Non-pigmented ciliary epithelial cell (primary cell): ENCODE data around the gene ALLC.
A peak's percentile ranks its signal among the peaks of the same experiment; 100 is the strongest.
"Not testable (repeated sequence)": the region's sequence is repeated elsewhere in the genome, so short reads cannot be mapped to it uniquely, and the experiment has no call there.

Source experiments
- DNase-seq: peaks from one replicate; pipeline ENCODE4 v3.0.0-alpha.2; 2010; ENCODE audit warnings: low read depth

Gene ALLC

DNA sequence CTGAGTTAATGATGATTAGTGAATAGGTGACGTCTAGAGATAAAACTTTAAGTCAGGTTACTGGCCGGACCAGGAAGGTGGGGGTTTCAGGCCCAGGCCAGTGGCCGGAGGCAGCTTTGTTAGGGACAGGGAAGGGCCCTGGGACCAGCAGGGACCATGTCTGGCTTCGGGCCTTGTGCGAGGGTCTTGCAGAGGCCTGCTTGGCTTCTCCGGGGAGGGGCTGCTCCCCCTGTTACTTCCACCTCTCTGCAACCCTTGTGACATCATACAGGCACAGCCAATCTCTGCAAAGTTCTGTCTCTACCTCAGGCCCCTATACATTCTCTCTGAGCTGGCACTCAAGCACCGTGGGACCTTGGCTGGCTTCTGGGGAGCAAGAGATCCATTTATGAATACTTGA, at the start of gene ALLC:
Gene ALLC (plus strand): TSS at position 320 of the 400 bp plus-strand sequence. CDS start 12,958 bp downstream, outside the sequence.
- DNase-seq: no peak

DNA sequence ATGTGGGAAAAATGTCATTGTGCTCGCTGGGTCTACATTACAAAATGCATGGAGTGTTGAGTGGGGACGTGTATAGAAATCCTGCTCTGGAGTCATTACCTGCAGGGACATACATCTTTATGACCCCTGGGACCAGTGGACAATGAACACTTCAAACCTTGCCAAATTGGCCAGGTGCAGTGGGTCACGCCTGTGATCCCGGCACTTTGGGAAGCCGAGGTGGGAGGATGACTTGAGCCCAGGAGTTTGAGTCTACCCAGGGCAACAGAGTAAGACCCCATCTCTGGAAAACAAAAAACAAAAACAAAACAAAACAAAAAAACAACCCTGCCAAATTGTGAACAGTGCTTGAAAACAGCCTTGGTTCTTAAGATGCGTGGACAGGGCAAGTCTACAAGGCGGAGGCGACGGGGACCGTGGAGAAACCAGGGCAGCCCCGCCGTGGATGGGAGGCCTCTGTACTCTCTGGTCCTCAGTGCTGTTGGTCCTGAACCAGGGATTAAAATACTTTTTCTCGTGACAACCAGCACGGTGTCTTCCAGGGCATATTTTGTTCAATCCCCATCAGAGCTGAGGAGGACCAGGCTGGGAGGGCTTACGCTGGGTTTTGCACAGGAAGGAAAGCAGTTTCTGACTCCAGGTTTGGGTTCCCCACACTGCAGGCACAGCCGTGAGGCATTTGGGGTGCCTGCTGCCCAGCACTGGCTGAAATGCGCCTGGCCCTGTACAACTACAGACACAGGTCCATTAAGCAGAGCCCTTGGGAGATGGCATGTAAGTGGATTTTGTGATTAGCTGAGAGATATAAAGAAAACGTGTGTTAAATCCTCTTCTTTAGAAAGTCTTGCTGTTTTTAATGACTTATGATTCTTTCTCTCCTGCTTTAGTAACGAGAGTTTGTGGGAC, 49.4 kb upstream of the ALLC start:
- DNase-seq: no peak

- not testable (repeated sequence) for DNase-seq
Observed at GRCh38 chr2:3609279-3609673, 48.7 kb upstream of the ALLC start.

- no peak for DNase-seq
Observed at GRCh38 chr2:3610415-3610814, 47.6 kb upstream of the ALLC start.

DNA sequence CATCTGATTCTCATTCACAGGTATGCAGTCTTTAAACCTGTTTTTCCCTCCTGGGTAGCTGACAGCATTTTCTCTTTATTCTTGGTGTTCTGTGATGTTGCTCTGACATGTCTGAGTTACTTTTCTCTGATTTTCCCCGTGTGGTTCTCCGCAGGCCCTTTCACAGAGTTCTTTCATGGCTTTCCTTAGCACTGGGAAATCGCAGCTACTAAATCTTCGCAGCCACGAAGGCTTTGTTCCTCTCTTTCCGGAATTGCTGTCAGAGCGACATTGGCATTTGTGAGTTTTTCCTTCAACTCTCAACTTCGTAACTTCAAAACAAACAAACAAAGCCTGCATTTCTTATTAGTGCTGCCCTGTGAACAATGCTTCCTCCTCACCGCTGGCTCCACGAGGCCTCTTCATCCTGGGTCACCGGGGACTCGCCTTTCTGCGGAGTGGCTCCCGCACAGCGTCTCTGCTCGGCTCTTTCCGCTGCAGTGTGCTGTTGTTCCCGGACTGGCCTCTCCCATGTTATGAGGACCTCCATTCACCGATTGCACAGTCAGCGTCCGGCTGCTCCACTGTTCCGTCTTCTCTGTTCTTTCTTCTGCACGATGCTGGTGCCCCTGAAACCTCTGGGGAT, 47.0 kb upstream of the ALLC start:
- no peak for DNase-seq

DNA sequence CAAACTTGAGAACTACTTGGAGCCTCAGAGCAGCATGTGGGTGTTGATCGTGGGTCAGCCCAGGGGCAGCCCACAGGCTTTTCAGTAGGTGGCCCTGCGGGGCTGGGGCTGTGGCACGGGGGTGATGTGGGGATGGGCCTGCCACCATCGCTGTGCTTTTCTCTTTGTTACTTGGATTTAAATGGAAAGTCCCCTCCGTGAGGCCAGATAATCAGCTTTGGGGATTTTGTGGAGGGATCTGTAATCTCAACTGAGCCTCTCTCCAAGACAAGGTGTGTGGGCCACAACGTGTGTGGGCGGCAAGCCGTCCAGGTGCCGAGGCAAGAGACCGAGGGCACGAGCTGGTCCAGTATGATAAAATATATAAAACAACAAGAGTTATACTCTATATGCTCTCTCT, 46.4 kb upstream of the ALLC start:
- DNase-seq: no peak

- DNase-seq: no peak
Observed at GRCh38 chr2:3612639-3613523, 45.1 kb upstream of the ALLC start.

GRCh38 chr2:3613524-3613905, 44.5 kb upstream of the ALLC start:
- DNase-seq: no peak

DNA sequence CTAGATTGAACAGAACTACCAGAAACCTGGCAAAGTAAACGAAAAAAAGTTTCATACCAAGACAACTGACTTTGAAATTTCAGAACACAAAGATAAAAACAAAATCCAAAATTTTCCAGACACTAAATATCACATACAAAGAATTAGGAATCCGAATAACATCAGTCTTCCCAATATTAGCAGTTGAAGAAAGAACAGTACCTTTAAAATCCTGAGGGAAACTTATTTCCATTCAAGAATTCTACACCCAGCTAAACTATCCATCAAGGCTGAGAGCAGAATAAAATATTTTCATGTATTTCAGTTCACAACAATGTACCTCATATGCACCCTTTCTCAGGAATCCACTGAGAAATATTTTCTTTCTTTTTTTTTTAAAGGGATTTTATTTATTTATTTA, 43.3 kb upstream of the ALLC start:
- not testable (repeated sequence) for DNase-seq

DNA sequence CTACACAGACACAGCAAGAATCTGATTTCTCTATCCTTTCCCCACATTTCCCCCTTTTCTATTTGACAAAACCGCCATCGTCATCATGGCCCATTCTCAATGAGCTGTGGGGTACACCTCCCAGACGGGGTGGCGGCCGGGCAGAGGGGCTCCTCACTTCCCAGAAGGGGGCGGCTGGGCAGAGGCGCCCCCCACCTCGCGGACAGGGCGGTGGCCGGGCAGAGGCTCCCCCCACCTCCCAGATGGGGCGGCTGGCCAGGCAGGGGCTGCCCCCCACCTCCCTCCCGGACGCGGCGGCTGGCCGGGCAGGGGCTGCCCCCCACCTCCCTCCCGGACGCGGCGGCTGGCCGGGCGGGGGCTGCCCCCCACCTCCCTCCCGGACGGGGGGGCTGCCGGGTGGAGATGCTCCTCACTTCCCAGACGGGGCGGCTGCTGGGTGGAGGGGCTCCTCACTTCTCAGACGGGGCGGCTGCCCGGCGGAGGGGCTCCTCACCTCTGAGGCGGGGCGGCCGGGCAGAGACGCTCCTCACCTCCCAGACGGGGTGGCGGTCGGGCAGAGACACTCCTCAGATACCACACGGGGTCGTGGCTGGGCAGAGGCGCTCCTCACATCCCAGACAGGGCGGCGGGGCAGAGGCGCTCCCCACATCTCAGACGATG, 42.3 kb upstream of the ALLC start:
- DNase-seq: not testable (repeated sequence)

GRCh38 chr2:3616435-3617197, 41.4 kb upstream of the ALLC start:
- not testable (repeated sequence) for DNase-seq

DNA sequence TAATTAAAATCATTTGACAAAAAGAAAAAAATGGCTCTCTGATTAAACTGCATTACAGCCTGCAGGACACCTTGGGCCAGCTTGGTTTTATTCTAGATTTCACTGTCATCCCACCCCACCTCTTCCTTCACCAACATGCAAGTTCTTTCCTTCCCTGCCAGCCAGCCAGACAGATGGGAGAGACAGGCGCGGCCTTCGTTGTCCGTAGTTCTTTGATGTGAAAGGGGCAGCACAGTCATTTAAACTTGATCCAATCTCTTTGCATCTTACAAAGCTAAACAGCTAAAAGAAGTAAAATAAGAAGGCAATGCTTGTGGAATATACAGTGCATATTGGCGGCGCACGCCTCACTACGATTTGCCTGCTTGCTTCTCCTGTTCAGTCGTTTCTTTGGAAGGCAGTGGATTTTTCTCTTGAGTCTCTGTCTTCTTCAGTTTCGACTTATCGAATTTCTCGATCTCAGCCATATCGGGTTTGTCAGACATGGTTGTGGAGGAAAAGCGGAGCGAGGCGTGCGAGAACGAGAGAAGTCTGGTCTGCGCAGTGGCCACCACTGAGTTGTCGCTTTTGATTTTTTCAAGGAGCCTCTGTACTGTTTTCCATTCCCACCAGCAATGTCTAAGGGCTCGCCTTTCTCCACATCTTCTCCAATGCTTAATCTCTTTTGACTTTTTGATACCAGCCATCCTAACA, 40.7 kb upstream of the ALLC start:
- no peak for DNase-seq

DNA sequence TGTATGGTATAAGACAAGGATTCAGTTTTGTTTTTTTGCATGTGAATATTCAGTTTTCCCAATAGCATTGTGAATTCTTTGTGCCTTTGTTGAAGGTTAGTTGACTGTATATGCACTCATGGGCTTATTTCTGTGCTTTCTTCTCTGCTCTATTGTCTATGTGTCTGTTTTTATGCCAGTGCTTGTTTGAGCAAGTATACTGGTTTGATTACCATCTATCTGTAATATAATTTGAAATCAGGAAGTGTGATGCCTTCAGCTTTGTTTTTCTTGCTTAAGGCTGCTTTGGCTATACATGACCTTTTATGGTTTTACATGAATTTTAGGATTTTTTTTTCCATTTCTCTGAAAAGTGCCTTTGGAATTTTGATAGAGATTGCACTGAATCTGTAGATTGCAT, 39.6 kb upstream of the ALLC start:
- DNase-seq: no peak

DNA sequence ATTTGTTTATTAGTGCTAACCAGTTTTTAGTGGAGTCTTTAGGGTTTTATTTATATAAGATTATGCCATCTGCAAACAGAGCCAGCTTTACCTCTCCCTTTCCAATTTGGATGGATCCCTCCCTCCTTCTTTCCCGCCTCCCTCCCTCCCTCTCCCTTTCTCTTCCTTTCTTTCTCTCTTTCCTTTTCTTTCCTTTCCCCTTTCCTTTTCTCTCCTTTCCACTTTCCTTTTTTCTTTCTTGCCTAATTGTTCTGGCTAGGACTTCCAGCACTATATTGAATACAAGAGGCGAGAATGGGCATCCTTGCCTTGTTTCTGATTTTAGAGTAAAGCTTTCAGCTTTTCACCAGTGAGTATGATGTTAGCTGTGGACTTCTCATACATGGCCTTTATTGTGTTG, 39.0 kb upstream of the ALLC start:
- DNase-seq: no peak

DNA sequence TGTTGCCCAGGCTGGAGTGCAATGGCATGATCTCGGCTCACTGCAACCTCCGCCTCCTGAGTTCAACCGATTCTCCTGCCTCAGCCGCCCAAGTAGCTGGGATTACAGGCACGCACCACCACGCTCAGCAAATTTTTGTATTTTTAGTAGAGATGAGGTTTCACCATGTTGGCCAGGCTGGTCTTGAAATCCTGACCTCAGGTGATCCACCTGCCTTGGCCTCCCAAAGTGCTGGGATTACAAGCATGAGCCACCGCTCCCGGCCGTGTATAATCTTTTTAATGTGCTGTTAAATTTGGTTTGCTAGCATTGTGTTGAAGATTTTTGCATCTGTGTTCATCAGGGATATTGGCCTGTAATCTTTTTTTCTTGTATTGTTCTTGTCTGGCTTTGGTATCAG, 38.3 kb upstream of the ALLC start:
- DNase-seq: not testable (repeated sequence)

GRCh38 chr2:3620834-3621233, 37.2 kb upstream of the ALLC start:
- DNase-seq: peak; percentile 35

GRCh38 chr2:3622967-3623366, 35.0 kb upstream of the ALLC start:
- no peak for DNase-seq

- no peak for DNase-seq
Observed at GRCh38 chr2:3624059-3624794, 33.8 kb upstream of the ALLC start.

- DNase-seq: no peak
Observed at GRCh38 chr2:3625186-3625585, 32.8 kb upstream of the ALLC start.
